HG03432 (cell line): ENCODE measurements around the gene STIMATE.

ENCODE experiments used
- ATAC-seq: cut with Tn5 transposase; IDR thresholded peaks from one replicate; pipeline ENCODE4 v1.9.1; 2021; ENCODE audit warnings: mild to moderate bottlenecking, moderate library complexity; ENCODE audit not compliant: unreplicated experiment

The STIMATE gene

GRCh38 chr3:52843108-52843865 is 54.1 kb downstream of the STIMATE start:
- ATAC-seq: no peak

- no peak for ATAC-seq
Measured at GRCh38 chr3:52842424-52842823, 54.9 kb downstream of the STIMATE start.

GRCh38 chr3:52841981-52842340 is 55.4 kb downstream of the STIMATE start:
- no peak for ATAC-seq

- peak; percentile 56 for ATAC-seq
Measured at GRCh38 chr3:52841211-52841980, 56.0 kb downstream of the STIMATE start.

GRCh38 chr3:52839892-52840545 is 57.3 kb downstream of the STIMATE start:
- no peak for ATAC-seq

- no peak for ATAC-seq
Measured at GRCh38 chr3:52839268-52839575, 58.1 kb downstream of the STIMATE start.

GRCh38 chr3:52838561-52839267 is 58.6 kb downstream of the STIMATE start:
- ATAC-seq: no peak

- ATAC-seq: no peak
Measured at GRCh38 chr3:52836986-52837385, 60.4 kb downstream of the STIMATE start.

- ATAC-seq: no peak
Measured at GRCh38 chr3:52836471-52836845, 60.9 kb downstream of the STIMATE start.

- no peak for ATAC-seq
Measured at GRCh38 chr3:52835766-52836470, 61.4 kb downstream of the STIMATE start.

- ATAC-seq: no peak
Measured at GRCh38 chr3:52834871-52835501, 62.4 kb downstream of the STIMATE start, which contains the start of gene MUSTN1. Gene MUSTN1, minus strand, starts transcription at chr3:52835019. Its CDS starts 71 bp downstream, at chr3:52834948.

- no peak for ATAC-seq
Measured at GRCh38 chr3:52833202-52833601, 64.1 kb downstream of the STIMATE start.

- no peak for ATAC-seq
Measured at GRCh38 chr3:52831500-52832301, 65.6 kb downstream of the STIMATE start.

- no peak for ATAC-seq
Measured at GRCh38 chr3:52830535-52831258, 66.7 kb downstream of the STIMATE start, which contains the start of gene ITIH4. Gene ITIH4, minus strand, starts transcription at chr3:52830672. Its CDS starts 30 bp downstream, at chr3:52830642.

- ATAC-seq: no peak
Measured at GRCh38 chr3:52829906-52830463, 67.4 kb downstream of the STIMATE start.

- no peak for ATAC-seq
Measured at GRCh38 chr3:52829482-52829881, 67.9 kb downstream of the STIMATE start.

- no peak for ATAC-seq
Measured at GRCh38 chr3:52827866-52828376, 69.4 kb downstream of the STIMATE start.

- no peak for ATAC-seq
Measured at GRCh38 chr3:52827441-52827840, 69.9 kb downstream of the STIMATE start.
